Measurements from ENCODE around the gene SDS. TPM values are rescaled to one million over a fixed set of nuclear protein-coding genes. Genes with fewer than 3 reads are reported as not detected.

The SDS gene
- polyA plus RNA-seq, 3 donors: 0.89 to 2.3 (median 1.1) TPM

DNA sequence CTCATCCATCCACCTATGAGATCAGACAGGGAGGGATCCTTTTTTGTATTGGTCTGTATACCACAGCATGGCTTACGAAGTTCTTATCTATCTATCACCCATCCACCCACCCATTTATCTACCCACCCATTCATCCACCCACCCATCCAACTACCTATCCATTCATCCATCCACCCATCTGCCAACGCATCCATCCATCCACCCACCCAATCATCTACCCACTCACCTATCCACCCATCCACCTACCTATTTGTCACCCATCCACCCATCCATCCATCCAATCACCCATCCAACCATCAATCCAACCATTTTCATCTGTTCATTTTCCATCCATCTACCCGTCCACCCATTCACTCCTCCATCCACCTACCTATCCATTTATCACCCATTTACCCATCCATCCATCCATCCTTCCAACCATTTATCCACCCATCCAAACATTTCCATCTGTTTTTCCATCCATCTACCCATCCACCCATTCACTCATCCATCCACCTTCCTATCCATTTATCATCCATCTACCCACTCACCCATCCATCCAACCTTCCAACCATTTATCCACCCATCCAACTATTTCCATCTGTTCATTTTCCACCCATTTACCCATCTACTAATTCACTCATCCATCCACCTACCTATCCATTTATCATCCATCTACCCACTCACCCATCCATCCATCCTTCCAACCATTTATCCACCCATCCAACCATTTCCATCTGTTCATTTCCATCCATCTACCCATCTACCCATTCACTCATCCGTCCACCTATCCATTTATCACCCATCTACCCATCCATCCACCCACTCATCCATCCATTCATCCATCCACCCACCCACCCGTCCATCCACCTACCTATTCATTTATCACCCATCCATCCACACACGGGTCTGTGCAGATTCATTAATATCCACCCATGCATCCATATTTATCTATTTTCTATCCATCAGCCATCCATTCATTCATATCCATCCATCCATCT, 13.3 kb downstream of the SDS start:
- Histone ChIP-seq H3K27ac (ENCODE audit: low read depth in 1 of 2, low read length in 2 of 2) (no peak overlapping the region), H3K36me3 (replicated peaks in 1 of 2; ENCODE audit: control insufficient read depth in 1 of 2, insufficient read depth in 2 of 2, low read length in 2 of 2) (peaks cover 23 to 48% of the 10 kb centered on the region in 2 donors), H4K20me1 (ENCODE audit: insufficient read depth, low read length) (no peaks in the 10 kb centered on the region), H3K4me3 (replicated peaks in 1 of 3; ENCODE audit: low read depth in 2 of 3, low read length in 3 of 3) (no peak overlapping the region), H3K4me1 (ENCODE audit: control insufficient read depth in 1 of 2, insufficient read depth in 2 of 2, low read length in 2 of 2) (no peaks in the 10 kb centered on the region), H3K9ac (ENCODE audit: insufficient read depth, low read length, poor library complexity, severe bottlenecking) (no peak overlapping the region), H2AFZ (ENCODE audit: insufficient read depth, low read depth, low read length, poor library complexity, severe bottlenecking) (no peak overlapping the region), H3K79me2 (ENCODE audit: insufficient read depth, low read length) (no peaks in the 10 kb centered on the region), H3K9me3 (replicated peaks in 1 of 2; ENCODE audit: control insufficient read depth in 1 of 2, insufficient read depth in 1 of 2, low read length in 2 of 2) (no peaks in the 10 kb centered on the region), H3K4me2 (replicated peaks; ENCODE audit: extremely low read depth, low read length, poor library complexity, severe bottlenecking) (no peak overlapping the region), H3K27me3 (ENCODE audit: control insufficient read depth in 2 of 2, insufficient read depth in 2 of 2, low read length in 2 of 2) (no peaks in the 10 kb centered on the region)
- intact Hi-C loops (cut with micrococcal nuclease): loop anchor here in 1 of 2 donors (5.0 kb wide), 1 partner anchor 37 kb away; no protein-coding TSS in a partner anchor
- Mint-ChIP-seq H3K9me3 (peaks cover 0 to 7% (median 0%) of the 10 kb centered on the region in 7 donors), H3K4me1 (no peaks in the 10 kb centered on the region), H3K4me3 (no peak overlapping the region), H3K36me3 (peaks cover 31 to 37% of the 10 kb centered on the region in 2 donors), H3K27me3 (ENCODE audit: low read depth in 3 of 3) (peaks cover 0 to 5% (median 2%) of the 10 kb centered on the region in 3 donors), H3K27ac (no peak overlapping the region)
- no peak for DNase-seq
- WGBS (ENCODE audit: insufficient coverage): 100% methylated on average over 5 of the region's 6 CpGs
- TF ChIP-seq, protein P1, sequence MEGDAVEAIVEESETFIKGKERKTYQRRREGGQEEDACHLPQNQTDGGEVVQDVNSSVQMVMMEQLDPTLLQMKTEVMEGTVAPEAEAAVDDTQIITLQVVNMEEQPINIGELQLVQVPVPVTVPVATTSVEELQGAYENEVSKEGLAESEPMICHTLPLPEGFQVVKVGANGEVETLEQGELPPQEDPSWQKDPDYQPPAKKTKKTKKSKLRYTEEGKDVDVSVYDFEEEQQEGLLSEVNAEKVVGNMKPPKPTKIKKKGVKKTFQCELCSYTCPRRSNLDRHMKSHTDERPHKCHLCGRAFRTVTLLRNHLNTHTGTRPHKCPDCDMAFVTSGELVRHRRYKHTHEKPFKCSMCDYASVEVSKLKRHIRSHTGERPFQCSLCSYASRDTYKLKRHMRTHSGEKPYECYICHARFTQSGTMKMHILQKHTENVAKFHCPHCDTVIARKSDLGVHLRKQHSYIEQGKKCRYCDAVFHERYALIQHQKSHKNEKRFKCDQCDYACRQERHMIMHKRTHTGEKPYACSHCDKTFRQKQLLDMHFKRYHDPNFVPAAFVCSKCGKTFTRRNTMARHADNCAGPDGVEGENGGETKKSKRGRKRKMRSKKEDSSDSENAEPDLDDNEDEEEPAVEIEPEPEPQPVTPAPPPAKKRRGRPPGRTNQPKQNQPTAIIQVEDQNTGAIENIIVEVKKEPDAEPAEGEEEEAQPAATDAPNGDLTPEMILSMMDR (IDR thresholded peaks at IDR 0.05): no peak

DNA sequence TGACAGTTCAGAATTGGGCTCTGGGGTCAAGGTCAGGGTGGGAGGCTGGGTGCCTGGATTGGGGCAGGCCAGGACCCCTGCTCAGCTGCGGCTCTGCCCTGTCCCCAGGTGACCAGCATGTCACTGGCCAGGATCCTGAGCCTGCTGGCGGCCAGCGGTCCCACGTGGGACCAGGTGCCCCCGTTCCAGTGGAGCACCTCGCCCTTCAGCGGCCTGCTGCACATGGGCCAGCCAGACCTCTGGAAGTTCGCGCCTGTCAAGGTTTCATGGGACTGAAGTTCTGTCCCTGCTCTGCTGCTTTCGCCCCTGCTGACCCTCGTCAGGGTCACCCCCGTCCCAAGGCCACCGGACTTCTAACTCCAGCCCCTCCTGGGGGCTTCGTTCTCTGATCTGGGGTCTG, 15.3 kb downstream of the SDS start:
- intact Hi-C loops (cut with micrococcal nuclease): loop anchor here in 1 of 2 donors (5.0 kb wide), 1 partner anchor 39 kb away; no protein-coding TSS in a partner anchor
- Histone ChIP-seq H3K4me3 (replicated peaks in 1 of 3; ENCODE audit: low read depth in 2 of 3, low read length in 3 of 3) (no peak overlapping the region), H3K27me3 (ENCODE audit: control insufficient read depth in 2 of 2, insufficient read depth in 2 of 2, low read length in 2 of 2) (no peaks in the 10 kb centered on the region), H3K4me1 (ENCODE audit: control insufficient read depth in 1 of 2, insufficient read depth in 2 of 2, low read length in 2 of 2) (no peaks in the 10 kb centered on the region), H3K9ac (ENCODE audit: insufficient read depth, low read length, poor library complexity, severe bottlenecking) (no peak overlapping the region), H3K4me2 (replicated peaks; ENCODE audit: extremely low read depth, low read length, poor library complexity, severe bottlenecking) (no peak overlapping the region), H2AFZ (ENCODE audit: insufficient read depth, low read depth, low read length, poor library complexity, severe bottlenecking) (no peak overlapping the region), H3K27ac (ENCODE audit: low read depth in 1 of 2, low read length in 2 of 2) (no peak overlapping the region), H3K9me3 (replicated peaks in 1 of 2; ENCODE audit: control insufficient read depth in 1 of 2, insufficient read depth in 1 of 2, low read length in 2 of 2) (no peaks in the 10 kb centered on the region), H3K36me3 (replicated peaks in 1 of 2; ENCODE audit: control insufficient read depth in 1 of 2, insufficient read depth in 2 of 2, low read length in 2 of 2) (peaks cover 39 to 65% of the 10 kb centered on the region in 2 donors), H3K79me2 (ENCODE audit: insufficient read depth, low read length) (no peaks in the 10 kb centered on the region), H4K20me1 (ENCODE audit: insufficient read depth, low read length) (no peaks in the 10 kb centered on the region)
- peaks cover 0 to 2% (median 2%) of the 10 kb centered on the region in 3 donors for H3K27me3 Mint-ChIP-seq (ENCODE audit: low read depth in 3 of 3)
- peaks cover 43 to 55% of the 10 kb centered on the region in 2 donors for H3K36me3 Mint-ChIP-seq
- no peak for DNase-seq
- peak overlapping the region in 1 of 7 donors; percentile 64 for H3K27ac Mint-ChIP-seq
- TF ChIP-seq, protein P1 (IDR thresholded peaks at IDR 0.05): no peak
- WGBS (ENCODE audit: insufficient coverage): 94% methylated on average over 13 of the region's 14 CpGs
- H3K4me3 Mint-ChIP-seq: no peak overlapping the region
- H3K4me1 Mint-ChIP-seq: no peaks in the 10 kb centered on the region
- H3K9me3 Mint-ChIP-seq: no peaks in the 10 kb centered on the region

Data from CD14-positive monocyte (primary cell).